ENCODE data around the gene LKAAEAR1. TPM values are rescaled to one million over a fixed set of nuclear protein-coding genes. Genes with fewer than 3 reads are reported as not detected.

The LKAAEAR1 gene
- total RNA-seq, 1 experiment from 2014 or later = 1.7 TPM

GRCh38 chr20:64116016-64116415 is 31.8 kb upstream of the LKAAEAR1 start (continued):
- TF ChIP-seq MXD4 (CRISPR knock-in tag; IDR thresholded peaks at IDR 0.05; ENCODE audit: borderline replicate concordance) (no peak), GABPB1 (CRISPR knock-in tag; IDR thresholded peaks at IDR 0.05) (no peak), TCF7 (CRISPR knock-in tag; IDR thresholded peaks at IDR 0.05; ENCODE audit: low read depth) (no peak), USF1 (CRISPR knock-in tag; IDR thresholded peaks at IDR 0.05) (no peak), ZNF532 (CRISPR knock-in tag; IDR thresholded peaks at IDR 0.05; ENCODE audit: borderline replicate concordance) (no peak), FOXK1 (CRISPR knock-in tag; IDR thresholded peaks at IDR 0.05) (no peak), ZNF317 (CRISPR knock-in tag; IDR thresholded peaks at IDR 0.05; ENCODE audit: borderline replicate concordance, low read depth) (no peak)
- TF ChIP-seq, protein P1, sequence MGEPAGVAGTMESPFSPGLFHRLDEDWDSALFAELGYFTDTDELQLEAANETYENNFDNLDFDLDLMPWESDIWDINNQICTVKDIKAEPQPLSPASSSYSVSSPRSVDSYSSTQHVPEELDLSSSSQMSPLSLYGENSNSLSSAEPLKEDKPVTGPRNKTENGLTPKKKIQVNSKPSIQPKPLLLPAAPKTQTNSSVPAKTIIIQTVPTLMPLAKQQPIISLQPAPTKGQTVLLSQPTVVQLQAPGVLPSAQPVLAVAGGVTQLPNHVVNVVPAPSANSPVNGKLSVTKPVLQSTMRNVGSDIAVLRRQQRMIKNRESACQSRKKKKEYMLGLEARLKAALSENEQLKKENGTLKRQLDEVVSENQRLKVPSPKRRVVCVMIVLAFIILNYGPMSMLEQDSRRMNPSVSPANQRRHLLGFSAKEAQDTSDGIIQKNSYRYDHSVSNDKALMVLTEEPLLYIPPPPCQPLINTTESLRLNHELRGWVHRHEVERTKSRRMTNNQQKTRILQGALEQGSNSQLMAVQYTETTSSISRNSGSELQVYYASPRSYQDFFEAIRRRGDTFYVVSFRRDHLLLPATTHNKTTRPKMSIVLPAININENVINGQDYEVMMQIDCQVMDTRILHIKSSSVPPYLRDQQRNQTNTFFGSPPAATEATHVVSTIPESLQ (CRISPR knock-in tag; IDR thresholded peaks at IDR 0.05) = no peak
- TF ChIP-seq, protein P2, sequence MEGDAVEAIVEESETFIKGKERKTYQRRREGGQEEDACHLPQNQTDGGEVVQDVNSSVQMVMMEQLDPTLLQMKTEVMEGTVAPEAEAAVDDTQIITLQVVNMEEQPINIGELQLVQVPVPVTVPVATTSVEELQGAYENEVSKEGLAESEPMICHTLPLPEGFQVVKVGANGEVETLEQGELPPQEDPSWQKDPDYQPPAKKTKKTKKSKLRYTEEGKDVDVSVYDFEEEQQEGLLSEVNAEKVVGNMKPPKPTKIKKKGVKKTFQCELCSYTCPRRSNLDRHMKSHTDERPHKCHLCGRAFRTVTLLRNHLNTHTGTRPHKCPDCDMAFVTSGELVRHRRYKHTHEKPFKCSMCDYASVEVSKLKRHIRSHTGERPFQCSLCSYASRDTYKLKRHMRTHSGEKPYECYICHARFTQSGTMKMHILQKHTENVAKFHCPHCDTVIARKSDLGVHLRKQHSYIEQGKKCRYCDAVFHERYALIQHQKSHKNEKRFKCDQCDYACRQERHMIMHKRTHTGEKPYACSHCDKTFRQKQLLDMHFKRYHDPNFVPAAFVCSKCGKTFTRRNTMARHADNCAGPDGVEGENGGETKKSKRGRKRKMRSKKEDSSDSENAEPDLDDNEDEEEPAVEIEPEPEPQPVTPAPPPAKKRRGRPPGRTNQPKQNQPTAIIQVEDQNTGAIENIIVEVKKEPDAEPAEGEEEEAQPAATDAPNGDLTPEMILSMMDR (IDR thresholded peaks at IDR 0.05) = no peak

GRCh38 chr20:64115171-64115911 is 31.1 kb upstream of the LKAAEAR1 start:
- no peaks in the 10 kb centered on the region for H3K27me3 Mint-ChIP-seq (ENCODE audit: low read depth)
- POLR2A ChIA-PET = no interaction called here

More at GRCh38 chr20:64115171-64115911, 31.1 kb upstream of the LKAAEAR1 start:
- DNase-seq (ENCODE audit: low spot score) (no peak), ATAC-seq (no peak)
- no peaks in the 10 kb centered on the region for H3K36me3 Mint-ChIP-seq
- CTCF ChIA-PET = interaction anchor here (1.3 to 5.9 kb wide), 4 partner anchors 13 to 46 kb away, joined by 4 to 30 read pairs (median 12); partner anchors contain the start of gene LKAAEAR1
- H3K4me1 Mint-ChIP-seq = peaks cover 5% of the 10 kb centered on the region
- no peak overlapping the region for H3K4me3 Mint-ChIP-seq
- H3K9me3 Mint-ChIP-seq = no peaks in the 10 kb centered on the region
- no peak overlapping the region for H3K27ac Mint-ChIP-seq
- TF ChIP-seq FOXP1 (CRISPR knock-in tag; IDR thresholded peaks at IDR 0.05; ENCODE audit: borderline replicate concordance) (no peak), ZNF396 (CRISPR knock-in tag; IDR thresholded peaks at IDR 0.05; ENCODE audit: borderline replicate concordance) (no peak), ZNF425 (CRISPR knock-in tag; conservative IDR thresholded peaks at IDR 0.05) (no peak), ATF1 (CRISPR knock-in tag; IDR thresholded peaks at IDR 0.05) (no peak)

Measured in WTC11 (cell line).